Psoas muscle (tissue), 8 donors: ENCODE measurements around the gene EFHD2. TPM values are rescaled to one million over a fixed set of nuclear protein-coding genes. Genes with fewer than 3 reads are reported as not detected.
"Not testable (repeated sequence)": the region's sequence is repeated elsewhere in the genome, so short reads cannot be mapped to it uniquely, and the experiment has no call there.

ENCODE experiments used
- ATAC-seq, 4 donors: fragments of 200-7000 bp; cut with Tn5 transposase; one replicate each; pipeline ENCODE4 v1.9.1; 2020; ENCODE audit warnings: moderate library complexity in 3 of 4, mild to moderate bottlenecking in 2 of 4
- DNase-seq, 2 donors: peaks; one replicate each; pipeline ENCODE4 v3.0.0-alpha.2; 2020
- H3K27ac ChIP-seq: fragments of 200-600 bp; one replicate; pipeline ENCODE4 v1.8.0; 2022
- H3K27me3 ChIP-seq, 3 donors: fragments of 200-600 bp in 1 of 3; one replicate each; pipeline versions ENCODE4 v1.6.1 to v1.8.0; 2013 to 2022; ENCODE audit warnings: low read length in 2 of 3, mild to moderate bottlenecking in 2 of 3, moderate library complexity in 1 of 3; ENCODE audit not compliant: insufficient read depth in 3 of 3
- H3K36me3 ChIP-seq, 2 donors: fragments of 200-600 bp in 1 of 2; one replicate each; pipeline versions ENCODE4 v1.6.1 to v1.8.0; 2013 to 2022; ENCODE audit warnings: low read depth in 1 of 2, mild to moderate bottlenecking in 1 of 2, moderate library complexity in 1 of 2; ENCODE audit not compliant: insufficient read depth in 1 of 2
- H3K4me1 ChIP-seq: fragments of 200-600 bp; one replicate; pipeline ENCODE4 v1.8.0; 2022
- H3K4me3 ChIP-seq: fragments of 200-600 bp; one replicate; pipeline ENCODE4 v1.8.0; 2022; ENCODE audit warnings: mild to moderate bottlenecking
- H3K9me3 ChIP-seq: fragments of 200-600 bp; one replicate; pipeline ENCODE4 v1.8.0; 2022
- WGBS, 3 donors: extraction: QIAGEN DNeasy Blood & Tissue Kit; methylation state at CpG; one replicate each; pipeline versions ENCODE4 v1.1.6 to v1.1.7; 2013; 5-methylcytosine and 5-hydroxymethylcytosine counted together
- intact Hi-C, 2 donors: fragments of 100-400 bp; cut with DNase I; formaldehyde crosslinking; loops; one replicate each; pipeline versions ENCODE4 v1.11.0 to v1.14.2; 2022
- polyA plus RNA-seq, 3 donors: library from polyadenylated mRNA; stranded (reverse); fragments of 200-250 nt; gene quantifications; one replicate each; pipeline ENCODE4 v1.2.3, GENCODE V29; 2013
- total RNA-seq, 4 donors: library from RNA; stranded (reverse); fragmentation: NEBNext Ultra II Directional in 2 of 4; extraction: Animal tissue kit (Norgen Biotek cat#: 25700) in 2 of 4; gene quantifications; one replicate each; pipeline versions ENCODE4 v1.2.1 to v1.2.4, GENCODE V29; 2021 to 2023
- TF ChIP-seq, protein P1 (sequence below): fragments of 200-600 bp; IDR thresholded peaks from one replicate; pipeline ENCODE4 v1.8.0; 2022; ENCODE audit warnings: antibody characterized with exemption
- donor health status: healthy with polysubstance abuse.
- donor health status: DM: no; HTN: no; CAD: no; lungs with moderate emphysema.
- donor health status: Bipolar disorder and iron deficiency.
- donor health status: healthy.
- donor health status: DM: yes; HTN: yes; CAD: no.
- donor health status: DM: no; HTN: no; CAD: no.
- donor health status: DM: no; HTN: no; CAD: no.
- donor health status: DM: yes; HTN: yes; CAD: no.

The EFHD2 gene
- total and polyA plus RNA-seq, 7 donors = 2.3 to 6.9 (median 5.4) TPM

DNA sequence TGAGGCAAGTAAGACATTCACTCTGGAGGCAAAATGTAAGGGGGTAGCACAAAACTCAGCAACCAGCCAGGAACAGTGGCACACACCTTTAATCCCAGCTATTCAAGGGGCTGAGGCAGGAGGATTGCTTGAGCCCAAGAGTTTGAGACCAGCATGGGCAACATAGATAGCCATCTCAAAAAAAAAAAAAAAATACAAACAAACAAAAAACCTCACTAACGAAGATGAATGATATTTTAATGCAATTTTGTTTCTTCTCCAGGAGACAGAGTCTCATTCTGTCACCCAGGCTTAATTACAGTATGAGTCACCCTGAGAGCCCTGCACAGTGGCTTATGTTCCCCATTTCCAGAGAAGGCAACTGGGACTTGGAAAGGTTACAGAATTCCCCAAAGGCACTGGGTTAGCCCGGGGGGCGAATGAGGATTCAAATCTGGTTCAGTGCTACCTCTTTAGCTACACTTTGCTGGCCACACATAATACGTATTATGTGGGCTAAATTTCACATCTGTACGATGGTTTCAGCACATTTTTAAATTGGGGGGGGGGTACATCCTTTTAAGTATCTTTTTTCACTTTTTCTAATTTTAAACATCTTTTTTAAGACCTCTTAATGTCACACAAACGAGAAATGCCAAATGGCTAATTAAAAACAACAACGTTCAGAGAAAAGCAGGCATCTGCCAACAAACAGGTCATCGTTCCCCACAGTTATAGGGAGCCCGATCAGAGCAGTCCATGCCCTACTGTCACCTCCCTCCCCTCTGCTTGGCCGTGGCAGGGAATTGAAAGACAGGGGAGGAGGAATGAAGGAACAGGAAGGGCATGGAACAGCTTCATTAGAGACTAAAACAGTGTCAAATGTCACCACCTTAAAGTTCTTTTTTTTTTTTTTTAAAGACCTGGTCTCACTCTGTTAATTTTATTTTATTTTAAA lies 50.4 kb downstream of the EFHD2 start:
- DNase-seq (no peak), ATAC-seq (no peak)
- intact Hi-C loops = no loop called here
- Histone ChIP-seq H3K27ac (no peak overlapping the region), H3K27me3 (peaks cover 0 to 2% (median 0%) of the 10 kb centered on the region in 3 donors), H3K4me3 (no peak overlapping the region), H3K36me3 (no peaks in the 10 kb centered on the region), H3K9me3 (no peaks in the 10 kb centered on the region), H3K4me1 (no peaks in the 10 kb centered on the region)
- 23 to 38% (median 27%) methylated on average over 10 of the region's 10 CpGs for WGBS, 3 donors
- TF ChIP-seq, protein P1, sequence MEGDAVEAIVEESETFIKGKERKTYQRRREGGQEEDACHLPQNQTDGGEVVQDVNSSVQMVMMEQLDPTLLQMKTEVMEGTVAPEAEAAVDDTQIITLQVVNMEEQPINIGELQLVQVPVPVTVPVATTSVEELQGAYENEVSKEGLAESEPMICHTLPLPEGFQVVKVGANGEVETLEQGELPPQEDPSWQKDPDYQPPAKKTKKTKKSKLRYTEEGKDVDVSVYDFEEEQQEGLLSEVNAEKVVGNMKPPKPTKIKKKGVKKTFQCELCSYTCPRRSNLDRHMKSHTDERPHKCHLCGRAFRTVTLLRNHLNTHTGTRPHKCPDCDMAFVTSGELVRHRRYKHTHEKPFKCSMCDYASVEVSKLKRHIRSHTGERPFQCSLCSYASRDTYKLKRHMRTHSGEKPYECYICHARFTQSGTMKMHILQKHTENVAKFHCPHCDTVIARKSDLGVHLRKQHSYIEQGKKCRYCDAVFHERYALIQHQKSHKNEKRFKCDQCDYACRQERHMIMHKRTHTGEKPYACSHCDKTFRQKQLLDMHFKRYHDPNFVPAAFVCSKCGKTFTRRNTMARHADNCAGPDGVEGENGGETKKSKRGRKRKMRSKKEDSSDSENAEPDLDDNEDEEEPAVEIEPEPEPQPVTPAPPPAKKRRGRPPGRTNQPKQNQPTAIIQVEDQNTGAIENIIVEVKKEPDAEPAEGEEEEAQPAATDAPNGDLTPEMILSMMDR = no peak

DNA sequence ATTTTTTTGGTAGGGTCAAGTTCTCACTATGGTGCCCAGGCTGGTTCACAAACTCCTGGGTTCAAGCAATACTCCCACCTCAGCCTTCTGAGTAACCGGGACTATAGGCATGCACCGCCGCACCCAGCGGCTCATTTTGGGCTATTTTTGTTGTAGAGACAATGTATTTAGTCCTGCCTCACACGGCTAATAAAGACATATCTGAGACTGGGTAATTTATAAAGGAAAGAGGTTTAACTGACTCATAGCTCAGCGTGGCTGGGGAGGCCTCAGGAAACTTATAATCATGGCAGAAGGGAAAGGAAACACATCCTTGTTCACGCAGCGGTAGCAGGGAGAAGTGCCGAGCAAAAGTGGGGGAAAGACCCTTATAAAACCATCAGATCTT lies 51.0 kb downstream of the EFHD2 start:
- ATAC-seq (no peak), DNase-seq (no peak)
- no peak overlapping the region for H3K27ac ChIP-seq
- H3K4me3 ChIP-seq = no peak overlapping the region
- no peaks in the 10 kb centered on the region for H3K9me3 ChIP-seq
- H3K27me3 ChIP-seq = peaks cover 0 to 2% (median 0%) of the 10 kb centered on the region in 3 donors
- H3K4me1 ChIP-seq = no peaks in the 10 kb centered on the region
- TF ChIP-seq, protein P1 = no peak
- intact Hi-C loops = no loop called here
- 82 to 85% (median 84%) methylated on average over 9 of the region's 9 CpGs for WGBS, 3 donors
- H3K36me3 ChIP-seq = no peaks in the 10 kb centered on the region

DNA sequence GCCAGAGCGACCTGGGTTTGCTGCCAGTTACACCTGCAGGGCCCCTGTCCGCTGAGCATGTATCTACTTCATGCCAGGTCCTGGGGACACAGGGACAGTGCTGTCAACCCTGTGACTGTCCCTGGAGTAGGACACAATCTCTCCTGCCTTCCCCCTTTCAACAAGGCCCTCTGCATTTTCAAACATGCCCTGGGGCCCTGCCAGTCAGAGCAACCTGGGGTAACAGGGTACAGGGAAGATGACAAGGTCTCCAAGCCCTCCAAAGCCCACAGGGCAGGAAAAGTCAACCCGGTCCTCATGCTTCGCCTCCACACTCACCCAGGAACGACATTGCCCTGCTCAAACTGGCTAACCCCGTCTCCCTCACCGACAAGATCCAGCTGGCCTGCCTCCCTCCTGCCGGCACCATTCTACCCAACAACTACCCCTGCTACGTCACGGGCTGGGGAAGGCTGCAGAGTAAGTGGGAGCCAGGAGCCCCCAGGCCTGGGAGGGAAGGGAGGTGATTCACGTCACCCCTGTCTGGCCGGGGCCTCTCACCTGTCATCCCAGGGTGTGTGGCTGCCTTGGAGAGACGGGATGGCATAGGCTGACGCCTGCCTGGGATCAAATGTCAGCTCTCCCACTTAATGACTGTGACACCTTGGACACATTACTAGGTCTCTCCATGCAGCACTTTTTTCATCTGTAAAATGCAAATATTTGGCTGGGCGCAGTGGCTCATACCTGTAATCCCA lies 53.5 kb downstream of the EFHD2 start:
- H3K4me3 ChIP-seq, H3K27ac ChIP-seq, H3K4me1 ChIP-seq, ATAC-seq, H3K27me3 ChIP-seq, H3K9me3 ChIP-seq, DNase-seq, intact Hi-C loops, H3K36me3 ChIP-seq: not testable (repeated sequence)
- WGBS, 3 donors = 58 to 70% (median 64%) methylated on average over 12 of the region's 15 CpGs

DNA sequence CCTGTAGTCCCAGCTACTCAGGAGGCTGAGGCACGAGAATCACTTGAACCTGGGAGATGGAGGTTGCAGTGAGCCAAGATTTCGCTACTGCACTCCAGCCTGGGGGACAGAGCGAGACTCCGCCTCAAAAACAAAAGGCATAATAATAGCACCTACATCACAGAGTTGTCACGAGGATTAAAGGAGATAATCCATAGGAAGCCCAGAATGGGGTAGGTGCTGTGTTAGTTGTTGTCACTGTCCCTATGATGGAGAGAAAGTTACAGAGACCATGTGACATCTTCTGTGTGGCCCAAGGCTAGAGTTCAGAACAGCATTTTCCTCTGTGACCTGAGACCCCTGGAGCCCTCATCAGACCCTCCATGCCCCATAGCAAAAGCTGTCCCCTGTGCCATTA lies 54.2 kb downstream of the EFHD2 start:
- H3K4me3 ChIP-seq, ATAC-seq, H3K27me3 ChIP-seq, H3K27ac ChIP-seq, H3K36me3 ChIP-seq, H3K9me3 ChIP-seq, intact Hi-C loops, DNase-seq, H3K4me1 ChIP-seq: not testable (repeated sequence)
- WGBS, 3 donors = 92 to 94% (median 93%) methylated on average over 5 of the region's 5 CpGs

DNA sequence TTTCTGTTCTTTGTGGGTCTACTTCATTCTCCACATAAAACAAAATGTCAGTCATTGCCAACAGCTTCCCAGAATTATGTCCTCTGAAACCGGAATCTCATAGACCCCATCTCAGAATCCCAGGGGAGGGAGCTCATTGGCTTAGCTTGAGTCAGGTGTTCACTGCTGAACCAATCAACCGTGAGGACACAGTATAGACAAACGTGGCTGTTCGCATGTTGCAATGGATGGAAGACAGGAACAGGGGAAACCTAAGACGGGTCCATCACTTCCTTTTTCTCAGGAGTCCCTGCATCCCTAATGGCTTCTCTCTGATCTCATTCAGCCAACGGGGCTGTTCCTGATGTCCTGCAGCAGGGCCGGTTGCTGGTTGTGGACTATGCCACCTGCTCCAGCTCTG lies 56.0 kb downstream of the EFHD2 start:
- TF ChIP-seq, protein P1 = no peak
- ATAC-seq (no peak), DNase-seq (no peak)
- H3K4me1 ChIP-seq = no peaks in the 10 kb centered on the region
- H3K36me3 ChIP-seq = no peaks in the 10 kb centered on the region
- H3K9me3 ChIP-seq = no peaks in the 10 kb centered on the region
- H3K4me3 ChIP-seq = no peak overlapping the region
- 71 to 82% (median 79%) methylated on average over 7 of the region's 7 CpGs for WGBS, 3 donors
- H3K27ac ChIP-seq = no peak overlapping the region
- H3K27me3 ChIP-seq = peaks cover 0 to 1% (median 0%) of the 10 kb centered on the region in 3 donors
- intact Hi-C loops = no loop called here

DNA sequence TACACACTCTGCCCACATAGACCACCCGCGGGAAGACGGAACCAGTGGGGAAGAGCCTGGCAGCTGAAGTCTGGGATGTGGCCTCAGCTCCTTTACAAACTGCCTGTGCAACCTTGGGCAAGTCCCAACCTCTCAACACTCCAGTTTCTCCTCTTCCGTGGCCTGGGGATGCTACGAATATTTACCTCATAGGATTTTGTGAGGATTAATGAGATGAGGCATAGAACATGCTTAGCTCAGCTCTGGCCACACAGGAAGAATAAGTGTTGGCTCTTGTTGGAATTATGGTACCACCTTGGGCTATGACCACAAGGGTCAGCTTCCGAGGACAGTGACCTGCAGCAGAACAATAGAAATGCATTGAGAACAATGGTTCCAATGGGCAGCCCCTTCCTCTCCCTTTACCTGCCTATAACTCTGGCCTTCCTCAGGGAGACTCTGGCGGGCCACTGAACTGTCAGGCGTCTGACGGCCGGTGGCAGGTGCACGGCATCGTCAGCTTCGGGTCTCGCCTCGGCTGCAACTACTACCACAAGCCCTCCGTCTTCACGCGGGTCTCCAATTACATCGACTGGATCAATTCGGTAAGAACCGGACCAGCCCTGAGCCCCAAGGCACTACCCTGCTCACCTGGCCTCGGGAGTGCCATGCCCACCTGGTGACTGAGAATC lies 57.4 kb downstream of the EFHD2 start:
- H3K4me3 ChIP-seq, H3K36me3 ChIP-seq, intact Hi-C loops, H3K27me3 ChIP-seq, H3K9me3 ChIP-seq, DNase-seq, H3K27ac ChIP-seq, ATAC-seq, H3K4me1 ChIP-seq: not testable (repeated sequence)
- WGBS, 3 donors = 79 to 87% (median 81%) methylated on average over 21 to 22 of the region's 22 CpGs
